Gastroesophageal sphincter (tissue), 3 donors: ENCODE data around the gene TMEM43.

ENCODE experiments used
- CTCF ChIP-seq, 4 experiments: fragments of 200-600 bp in 2 of 4; fragments of 450-650 bp in 2 of 4; sonication (generic) in 1 of 4; IDR thresholded peaks; one replicate each; pipeline ENCODE4 v1.5.1; 2017 to 2019; ENCODE audit warnings: antibody characterized with exemption in 4 of 4, mild to moderate bottlenecking in 2 of 4, moderate library complexity in 2 of 4
- POLR2A ChIP-seq, 2 donors: fragments of 450-650 bp; IDR thresholded peaks; one replicate each; pipeline ENCODE4 v1.6.1; 2017; ENCODE audit warnings: antibody characterized with exemption in 2 of 2, mild to moderate bottlenecking in 2 of 2, moderate library complexity in 1 of 2

- TF ChIP-seq POLR2A (IDR thresholded peaks at IDR 0.05) (no peak), CTCF (IDR thresholded peaks at IDR 0.05) (no peak)
These were observed 2.8 kb downstream of the TMEM43 start for GRCh38 chr3:14127516-14128161.
